KMS-11 (cell line): ENCODE measurements around the gene TAS1R3.

Experiments
- H2AFZ ChIP-seq: fragments of 200-600 bp; sonication (generic); 2 replicates; pipeline ENCODE4 v1.6.1; 2016; ENCODE audit warnings: antibody characterized with exemption, mixed run types, low read depth
- H3K27ac ChIP-seq: fragments of 200-600 bp; sonication (generic); 2 replicates; pipeline ENCODE4 v1.6.1; 2016; ENCODE audit warnings: mild to moderate bottlenecking, mixed run types
- H3K27me3 ChIP-seq: fragments of 200-600 bp; sonication (generic); 2 replicates; pipeline ENCODE4 v1.6.1; 2017; ENCODE audit warnings: mild to moderate bottlenecking, low read depth, mixed run types, moderate library complexity; ENCODE audit not compliant: insufficient read depth
- H3K36me3 ChIP-seq: fragments of 200-600 bp; sonication (generic); 2 replicates; pipeline ENCODE4 v1.6.1; 2017; ENCODE audit warnings: mild to moderate bottlenecking, mixed run types; ENCODE audit not compliant: insufficient read depth
- H3K4me1 ChIP-seq: fragments of 200-600 bp; sonication (generic); 2 replicates; pipeline ENCODE4 v1.6.1; 2016; ENCODE audit warnings: mild to moderate bottlenecking, low read depth, mixed run types; ENCODE audit not compliant: poor library complexity, severe bottlenecking
- H3K4me2 ChIP-seq: fragments of 200-600 bp; sonication (generic); 2 replicates; pipeline ENCODE4 v1.7.0; 2016; ENCODE audit warnings: mild to moderate bottlenecking, mixed run types
- H3K4me3 ChIP-seq: fragments of 200-600 bp; sonication (generic); IDR thresholded peaks from 2 replicates; pipeline ENCODE4 v1.6.1; 2017; ENCODE audit warnings: low read depth, low read length, mixed read lengths; ENCODE audit not compliant: insufficient read depth
- H3K79me2 ChIP-seq: fragments of 200-600 bp; sonication (generic); 2 replicates; pipeline ENCODE4 v1.6.1; 2016; ENCODE audit warnings: low read depth, mixed run types; ENCODE audit not compliant: insufficient read depth
- H3K9ac ChIP-seq: fragments of 200-600 bp; sonication (generic); 2 replicates; pipeline ENCODE4 v1.6.1; 2016; ENCODE audit warnings: mild to moderate bottlenecking, mixed run types
- H4K20me1 ChIP-seq: fragments of 200-600 bp; sonication (generic); 2 replicates; pipeline ENCODE4 v1.6.1; 2016; ENCODE audit warnings: mild to moderate bottlenecking, mixed run types; ENCODE audit not compliant: insufficient read depth
- CTCF ChIP-seq: fragments of 200-600 bp; sonication (generic); conservative IDR thresholded peaks from 2 replicates; pipeline ENCODE4 v1.6.1; 2017; ENCODE audit warnings: low read depth, mild to moderate bottlenecking, antibody characterized with exemption, low read length, moderate library complexity, mixed read lengths

TAS1R3 gene

DNA sequence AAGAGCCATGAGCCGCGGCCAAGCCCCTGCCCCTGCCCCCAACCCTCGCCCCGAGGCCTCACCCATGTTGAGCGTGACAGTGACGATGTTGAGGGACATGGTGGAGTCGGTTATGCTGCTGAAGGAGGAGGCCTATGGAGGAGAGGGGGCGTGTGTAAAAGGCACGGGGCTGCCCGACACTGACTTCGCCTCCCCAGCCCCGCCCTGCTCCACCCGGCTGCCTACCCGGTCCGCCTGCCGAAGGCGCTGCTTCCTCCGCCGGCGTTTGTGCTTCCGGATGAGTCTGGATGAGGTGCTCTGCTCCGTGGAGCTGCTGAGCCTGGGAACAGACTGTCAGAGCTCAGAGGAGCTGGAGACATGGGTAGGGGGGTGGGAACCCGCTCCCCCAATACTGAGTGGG is 9.1 kb downstream of the TAS1R3 start:
- Histone ChIP-seq H3K4me3 (no peak overlapping the region), H3K79me2 (no peaks in the 10 kb centered on the region), H3K36me3 (no peaks in the 10 kb centered on the region), H4K20me1 (no peaks in the 10 kb centered on the region), H3K4me1 (no peaks in the 10 kb centered on the region), H3K9ac (no peak overlapping the region), H3K4me2 (no peak overlapping the region), H3K27me3 (no peaks in the 10 kb centered on the region), H3K27ac (no peak overlapping the region), H2AFZ (no peak overlapping the region)
- TF ChIP-seq CTCF = no peak

DNA sequence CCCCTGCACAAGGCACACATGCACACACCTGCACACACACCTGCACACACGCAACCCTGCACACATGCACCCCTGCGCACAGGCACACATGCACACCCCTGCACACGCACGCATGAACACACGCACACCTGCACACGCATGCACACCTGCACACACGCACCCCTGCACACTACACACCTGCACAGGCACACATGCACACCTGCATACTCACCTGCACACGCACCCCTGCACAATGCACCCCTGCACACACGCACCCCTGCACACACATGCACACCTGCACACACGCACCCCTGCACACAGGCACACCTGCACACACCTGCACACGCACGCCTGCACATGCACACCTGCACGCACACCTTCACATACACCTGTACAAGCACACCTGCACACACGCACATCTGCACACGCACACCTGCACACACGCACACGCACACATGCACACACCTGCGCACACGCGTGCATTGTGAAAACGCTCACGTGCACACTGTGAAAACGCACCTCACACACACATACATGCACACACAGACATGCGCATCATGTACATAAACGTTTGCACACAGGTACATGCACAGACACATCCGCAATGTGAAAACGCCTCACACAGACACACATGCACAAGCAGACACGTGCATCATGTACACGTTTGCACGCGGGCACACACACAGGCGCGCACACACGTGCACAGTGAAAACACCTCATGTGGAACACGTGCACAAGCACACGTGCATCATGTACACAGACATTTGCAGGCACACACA is 9.9 kb downstream of the TAS1R3 start:
- no peak overlapping the region for H3K4me3 ChIP-seq
- no peaks in the 10 kb centered on the region for H3K36me3 ChIP-seq
- no peak for TF ChIP-seq CTCF
- H3K27me3 ChIP-seq = no peaks in the 10 kb centered on the region
- no peak overlapping the region for H2AFZ ChIP-seq
- no peaks in the 10 kb centered on the region for H4K20me1 ChIP-seq
- H3K79me2 ChIP-seq = no peaks in the 10 kb centered on the region
- no peaks in the 10 kb centered on the region for H3K4me1 ChIP-seq
- no peak overlapping the region for H3K4me2 ChIP-seq
- no peak overlapping the region for H3K27ac ChIP-seq
- no peak overlapping the region for H3K9ac ChIP-seq

GRCh38 chr1:1341549-1342021 is 10.5 kb downstream of the TAS1R3 start:
- H3K27me3 ChIP-seq = no peaks in the 10 kb centered on the region
- H3K4me3 ChIP-seq = no peak overlapping the region
- no peaks in the 10 kb centered on the region for H3K36me3 ChIP-seq
- no peaks in the 10 kb centered on the region for H3K79me2 ChIP-seq
- H3K9ac ChIP-seq = no peak overlapping the region
- no peak overlapping the region for H3K4me2 ChIP-seq
- no peak overlapping the region for H3K27ac ChIP-seq
- H2AFZ ChIP-seq = no peak overlapping the region
- no peak for TF ChIP-seq CTCF
- H4K20me1 ChIP-seq = no peaks in the 10 kb centered on the region
- H3K4me1 ChIP-seq = no peaks in the 10 kb centered on the region

DNA sequence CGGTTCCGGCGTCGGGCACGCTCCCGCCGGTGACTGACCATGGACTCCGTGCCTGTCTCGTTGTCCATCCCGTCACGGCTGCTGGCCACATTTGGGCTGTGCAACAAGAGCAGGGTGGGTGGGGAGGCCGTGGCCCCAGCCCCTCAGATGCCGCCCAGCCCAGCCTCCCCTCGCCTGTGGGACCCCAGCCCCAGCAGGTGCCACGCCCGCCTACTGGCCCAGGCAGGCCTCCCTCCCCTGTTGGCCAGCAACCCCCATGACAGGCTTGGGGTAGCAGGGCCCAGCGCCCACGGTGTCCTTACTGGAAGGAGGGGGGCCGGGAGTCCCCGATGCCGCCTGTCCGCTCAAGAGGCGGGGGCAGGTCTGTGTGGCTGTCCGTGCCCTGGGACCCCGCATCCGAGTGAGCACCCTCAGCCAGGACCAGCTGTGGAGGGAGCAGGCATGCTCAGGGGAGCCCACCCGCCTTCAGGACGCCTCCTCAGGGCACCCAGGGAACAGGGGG is 11.0 kb downstream of the TAS1R3 start:
- no peaks in the 10 kb centered on the region for H3K27me3 ChIP-seq
- H3K4me1 ChIP-seq = no peaks in the 10 kb centered on the region
- TF ChIP-seq CTCF = no peak
- no peak overlapping the region for H3K4me2 ChIP-seq
- no peaks in the 10 kb centered on the region for H4K20me1 ChIP-seq
- H3K27ac ChIP-seq = no peak overlapping the region
- H3K79me2 ChIP-seq = no peaks in the 10 kb centered on the region
- H3K9ac ChIP-seq = no peak overlapping the region
- H2AFZ ChIP-seq = no peak overlapping the region
- H3K36me3 ChIP-seq = no peaks in the 10 kb centered on the region
- no peak overlapping the region for H3K4me3 ChIP-seq
